ENCODE measurements around the gene ATXN7L2. TPM values are rescaled to one million over a fixed set of nuclear protein-coding genes. Genes with fewer than 3 reads are reported as not detected.
"Not testable (repeated sequence)": the region's sequence is repeated elsewhere in the genome, so short reads cannot be mapped to it uniquely, and the experiment has no call there.

The ATXN7L2 gene
- total RNA-seq, 2 donors from 2014 or later, result 2.5 to 3.4 TPM

DNA sequence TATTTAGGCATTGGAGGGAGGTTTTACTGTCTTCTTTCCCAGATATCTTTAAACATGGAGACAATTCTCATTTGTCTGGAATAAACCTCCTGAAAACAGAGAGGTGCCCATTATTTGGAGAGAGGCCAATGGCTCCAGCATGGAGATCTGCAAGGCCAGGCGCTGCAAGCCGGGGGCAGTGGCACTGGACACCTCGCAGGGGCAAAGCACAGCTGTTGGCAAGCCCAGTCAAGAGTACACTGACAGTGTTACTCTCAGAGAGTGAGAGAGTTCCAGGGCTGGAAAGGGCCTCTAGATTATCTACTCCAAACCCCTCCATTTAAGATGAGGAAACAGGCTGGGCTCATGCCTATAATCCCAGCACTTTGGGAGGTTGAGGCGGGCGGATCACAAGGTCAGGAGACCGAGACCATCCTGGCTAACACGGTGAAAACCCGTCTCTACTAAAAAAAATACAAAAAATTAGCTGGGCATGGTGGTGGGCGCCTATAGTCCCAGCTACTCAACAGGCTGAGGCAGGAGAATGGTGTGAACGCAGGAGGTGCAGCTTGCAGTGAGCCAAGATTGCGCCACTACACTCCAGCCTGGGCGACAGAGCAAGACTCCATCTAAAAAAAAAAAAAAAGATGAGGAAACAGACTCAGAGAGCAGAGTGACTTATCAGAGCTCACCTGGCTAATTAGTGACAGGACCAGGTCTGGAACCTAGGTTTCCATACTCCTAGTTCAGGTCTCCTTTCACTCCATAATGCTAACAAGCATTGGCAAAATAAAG is 10.2 kb upstream of the ATXN7L2 start:
- DNase-seq; intact Hi-C loops (cut with DNase I): not testable (repeated sequence)
- peak; percentile 37 to 64 for ATAC-seq

DNA sequence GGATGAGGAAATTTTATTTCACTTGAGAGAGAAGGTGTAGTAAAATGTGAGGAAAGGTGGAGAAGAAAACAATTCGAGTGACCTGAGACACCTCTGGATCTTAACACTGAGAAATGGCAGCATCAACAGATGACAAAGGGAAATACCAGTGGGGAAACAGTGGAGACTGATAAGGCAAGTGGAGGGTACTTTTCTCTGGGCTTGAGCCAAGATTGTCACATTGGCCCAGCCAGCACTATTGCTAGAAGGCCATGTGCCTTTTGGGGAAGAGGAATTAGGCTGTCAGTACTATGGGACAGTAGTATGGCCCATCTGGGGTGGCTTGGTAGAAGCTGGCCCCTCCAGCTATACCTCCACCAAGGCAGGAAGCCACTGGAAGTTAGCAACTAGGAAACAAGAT is 9.0 kb upstream of the ATXN7L2 start:
- ATAC-seq (peak; percentile 68 to 69), DNase-seq (no peak)
- intact Hi-C loops (cut with DNase I), result no loop called here

DNA sequence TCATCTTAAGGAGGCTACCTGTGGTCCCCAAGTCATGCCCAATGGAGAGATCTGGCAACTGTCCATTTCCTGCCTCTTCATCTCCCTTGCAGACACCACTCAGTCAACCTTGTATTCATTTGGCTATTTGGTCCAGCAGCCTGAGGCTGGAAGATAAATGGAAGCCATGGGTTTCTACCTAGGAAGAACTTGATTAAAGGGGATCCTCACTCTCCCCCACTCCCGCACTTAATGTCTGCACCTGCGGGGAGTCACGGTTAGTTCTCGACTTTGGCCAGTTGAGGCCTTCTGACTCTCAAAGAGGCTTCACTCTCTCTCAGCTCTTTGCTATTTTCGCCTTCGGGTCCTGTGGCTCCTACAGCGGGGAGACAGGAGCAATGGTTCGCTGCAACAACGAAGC is 8.4 kb upstream of the ATXN7L2 start:
- DNase-seq, result no peak
- no peak for ATAC-seq
- intact Hi-C loops (cut with DNase I), result no loop called here

DNA sequence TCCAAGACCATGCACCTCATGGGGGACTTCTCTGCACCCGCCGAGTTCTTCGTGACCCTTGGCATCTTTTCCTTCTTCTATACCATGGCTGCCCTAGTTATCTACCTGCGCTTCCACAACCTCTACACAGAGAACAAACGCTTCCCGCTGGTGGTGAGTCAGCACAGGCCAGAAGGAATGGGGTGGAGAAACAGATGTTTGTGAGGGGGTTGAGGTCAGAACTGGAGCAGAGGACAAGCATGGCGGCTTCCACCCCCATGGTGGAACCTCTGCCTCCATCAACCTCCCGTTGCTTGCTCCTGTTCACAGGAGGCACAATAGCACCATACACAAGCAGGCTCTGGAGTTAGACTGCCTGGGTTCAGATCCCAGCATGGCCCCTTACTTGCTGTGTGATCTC is 6.9 kb upstream of the ATXN7L2 start:
- no peak for ATAC-seq

GRCh38 chr1:109477821-109478220 is 5.9 kb upstream of the ATXN7L2 start:
- intact Hi-C loops (cut with DNase I), result no loop called here
- ATAC-seq (no peak), DNase-seq (no peak)

More for the DNA sequence above, 6.9 kb upstream of the ATXN7L2 start:
- intact Hi-C loops (cut with DNase I), result no loop called here
- DNase-seq, result no peak

GRCh38 chr1:109478806-109479205 is 4.9 kb upstream of the ATXN7L2 start:
- no peak for ATAC-seq

GRCh38 chr1:109479311-109479710 is 4.4 kb upstream of the ATXN7L2 start:
- no peak for ATAC-seq
- DNase-seq, result no peak
- intact Hi-C loops (cut with DNase I), result no loop called here

More at GRCh38 chr1:109478806-109479205, 4.9 kb upstream of the ATXN7L2 start:
- DNase-seq, result no peak
- intact Hi-C loops (cut with DNase I), result no loop called here

GRCh38 chr1:109479901-109480300 is 3.8 kb upstream of the ATXN7L2 start:
- DNase-seq (no peak), ATAC-seq (no peak)
- intact Hi-C loops (cut with DNase I), result no loop called here

- no peak for DNase-seq
- ATAC-seq, result no peak
- intact Hi-C loops (cut with DNase I), result no loop called here
Observed at GRCh38 chr1:109481646-109482045, 2.1 kb upstream of the ATXN7L2 start.

- ATAC-seq (no peak), DNase-seq (no peak)
- intact Hi-C loops (cut with DNase I), result no loop called here
Observed at GRCh38 chr1:109482242-109482641, 1.5 kb upstream of the ATXN7L2 start.

- intact Hi-C loops (cut with DNase I), result no loop called here
- DNase-seq (peak; percentile 45), ATAC-seq (peak; percentile 13 to 30)
Observed at GRCh38 chr1:109482791-109483671, 674 bp upstream of the ATXN7L2 start.

- DNase-seq (peak; percentile 22), ATAC-seq (peak in 1 of 2 donors; percentile 4)
- intact Hi-C loops (cut with DNase I), result no loop called here
Observed at GRCh38 chr1:109484519-109484975, 842 bp downstream of the ATXN7L2 start.

- peak; percentile 11 for DNase-seq
- ATAC-seq, result no peak
- intact Hi-C loops (cut with DNase I), result no loop called here
Observed at GRCh38 chr1:109485001-109485400, 1.3 kb downstream of the ATXN7L2 start.

- DNase-seq, result peak; percentile 12
- no peak for ATAC-seq
- intact Hi-C loops (cut with DNase I), result no loop called here
Observed at GRCh38 chr1:109487261-109487660, 3.6 kb downstream of the ATXN7L2 start.

- no peak for ATAC-seq
- intact Hi-C loops (cut with DNase I), result no loop called here
- DNase-seq, result no peak
Observed at GRCh38 chr1:109488201-109488600, 4.5 kb downstream of the ATXN7L2 start.

GRCh38 chr1:109488696-109489095 is 5.0 kb downstream of the ATXN7L2 start:
- no peak for ATAC-seq
- intact Hi-C loops (cut with DNase I), result no loop called here
- DNase-seq, result no peak

DNA sequence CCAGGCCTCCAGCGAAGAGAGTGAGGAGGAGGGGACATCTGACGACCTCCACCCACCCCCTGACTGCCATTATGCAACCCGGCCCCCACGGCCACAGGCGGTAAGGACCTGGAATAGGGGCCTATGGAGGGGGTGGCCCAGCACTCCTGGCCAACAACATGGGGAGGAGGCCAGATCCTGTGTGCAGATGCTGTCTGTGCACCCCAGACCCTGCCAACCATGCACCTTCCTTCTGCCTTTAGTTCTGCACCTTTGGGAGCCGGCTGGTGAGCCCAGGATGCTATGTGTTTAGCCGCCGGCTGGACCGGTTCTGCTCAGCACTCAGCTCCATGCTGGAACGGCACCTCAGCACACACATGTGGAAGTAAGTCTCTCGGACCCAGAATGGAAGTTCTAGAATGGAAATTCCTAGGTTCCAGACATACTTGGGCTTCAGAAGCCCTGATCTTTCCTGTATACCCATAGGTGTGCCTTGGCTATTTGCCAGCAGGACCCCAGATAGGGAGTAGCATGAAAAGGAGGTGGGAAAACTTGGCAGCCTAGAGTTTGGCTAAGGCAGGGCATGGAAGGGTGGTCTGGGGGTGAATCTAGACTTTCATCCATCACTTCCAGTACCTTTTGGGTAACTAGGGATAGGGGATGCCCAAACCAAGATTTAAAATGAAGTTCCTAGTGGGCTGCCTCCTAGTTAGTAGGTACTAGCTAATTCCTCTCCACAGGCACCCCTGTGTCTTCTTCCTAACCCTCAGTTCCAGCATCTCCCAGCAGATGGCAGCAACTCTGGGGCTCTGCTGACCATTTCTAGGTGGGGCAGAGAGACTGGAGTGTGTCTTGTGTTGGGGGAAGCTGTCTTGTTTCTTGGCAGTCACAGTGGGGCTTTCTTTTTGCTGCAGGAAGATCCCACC is 6.6 kb downstream of the ATXN7L2 start:
- intact Hi-C loops (cut with DNase I), result loop anchor here (2.0 to 5.0 kb wide), 2 partner anchors 42 to 43 kb away; no protein-coding TSS in a partner anchor
- ATAC-seq (peak; percentile 28 to 43), DNase-seq (peak; percentile 72)

- DNase-seq (no peak), ATAC-seq (no peak)
- intact Hi-C loops (cut with DNase I), result loop anchor here (2.0 to 5.0 kb wide), 2 partner anchors 41 to 42 kb away; no protein-coding TSS in a partner anchor
Observed at GRCh38 chr1:109490934-109491302, 7.2 kb downstream of the ATXN7L2 start.

GRCh38 chr1:109491372-109491771 is 7.7 kb downstream of the ATXN7L2 start:
- DNase-seq (no peak), ATAC-seq (no peak)
- intact Hi-C loops (cut with DNase I), result loop anchor here (2.0 to 5.0 kb wide), 2 partner anchors 41 kb away; no protein-coding TSS in a partner anchor
